Neural cell (in vitro differentiated cells): ENCODE measurements around the gene ARHGAP42. TPM values are rescaled to one million over a fixed set of nuclear protein-coding genes. Genes with fewer than 3 reads are reported as not detected.

Experiments
- H2AFZ ChIP-seq: fragments of 200-600, 300-800 bp; sonication (generic), shearing (Covaris generic); 2 replicates; pipeline ENCODE4 v1.6.0; 2014; ENCODE audit warnings: low read depth, mild to moderate bottlenecking, antibody characterized with exemption, low read length, moderate library complexity
- H3F3A ChIP-seq: fragments of 200-600 bp; shearing (Covaris generic); 2 replicates; pipeline ENCODE4 v1.6.1; 2016; ENCODE audit warnings: mild to moderate bottlenecking, moderate library complexity, mixed read lengths, antibody characterized with exemption, low read length; ENCODE audit not compliant: insufficient read depth, poor library complexity, severe bottlenecking
- H3K27ac ChIP-seq: fragments of 200-600, 300-800 bp; sonication (generic), shearing (Covaris generic); 2 replicates; pipeline ENCODE4 v1.5.1; 2014; ENCODE audit warnings: mild to moderate bottlenecking, low read length, moderate library complexity
- H3K27me3 ChIP-seq: fragments of 300-800, 200-600 bp; sonication (generic), shearing (Covaris generic); 2 replicates; pipeline ENCODE4 v1.6.0; 2014; ENCODE audit warnings: mild to moderate bottlenecking, low read depth, low read length, moderate library complexity; ENCODE audit not compliant: insufficient read depth
- H3K36me3 ChIP-seq: fragments of 300-800, 200-600 bp; sonication (generic), shearing (Covaris generic); 2 replicates; pipeline ENCODE4 v1.5.1; 2014; ENCODE audit warnings: mild to moderate bottlenecking, antibody characterized with exemption, low read length, moderate library complexity; ENCODE audit not compliant: insufficient read depth
- H3K4me2 ChIP-seq: fragments of 300-800, 200-600 bp; sonication (generic), shearing (Covaris generic); 2 replicates; pipeline ENCODE4 v1.6.0; 2014; ENCODE audit warnings: mild to moderate bottlenecking, low read length
- H3K4me3 ChIP-seq: fragments of 300-800, 200-600 bp; sonication (generic), shearing (Covaris generic); 2 replicates; pipeline ENCODE4 v1.5.1; 2014; ENCODE audit warnings: mild to moderate bottlenecking, low read length, moderate library complexity
- H3K79me2 ChIP-seq: fragments of 200-600 bp; shearing (Covaris generic); replicated peaks from 2 replicates; pipeline ENCODE4 v1.6.0; 2014; ENCODE audit warnings: mild to moderate bottlenecking, low read length, moderate library complexity; ENCODE audit not compliant: insufficient read depth
- H3K9ac ChIP-seq: fragments of 300-800, 200-600 bp; sonication (generic), shearing (Covaris generic); 2 replicates; pipeline ENCODE4 v1.6.1; 2016; ENCODE audit warnings: mild to moderate bottlenecking, low read length, mixed read lengths
- H3K9me2 ChIP-seq: fragments of 200-600 bp; shearing (Covaris generic); 2 replicates; pipeline ENCODE4 v1.6.1; 2016; ENCODE audit warnings: mild to moderate bottlenecking, low read length, mixed read lengths; ENCODE audit not compliant: insufficient read depth
- H3K9me3 ChIP-seq: fragments of 200-600, 300-800 bp; sonication (generic), shearing (Covaris generic); 2 replicates; pipeline ENCODE4 v1.6.1; 2016; ENCODE audit warnings: mild to moderate bottlenecking, mixed run types, low read length, moderate library complexity, mixed read lengths
- H4K20me1 ChIP-seq: fragments of 200-600 bp; shearing (Covaris generic); 2 replicates; pipeline ENCODE4 v1.6.1; 2016; ENCODE audit warnings: mild to moderate bottlenecking, mixed run types; ENCODE audit not compliant: insufficient read depth
- CTCF ChIP-seq: fragments of 450-650 bp; IDR thresholded peaks from 2 replicates; pipeline ENCODE4 v1.5.1; 2014; ENCODE audit warnings: antibody characterized with exemption, mild to moderate bottlenecking, moderate library complexity; ENCODE audit not compliant: poor library complexity, severe bottlenecking
- EP300 ChIP-seq: fragments of 450-650 bp; conservative IDR thresholded peaks from 2 replicates; pipeline ENCODE4 v1.6.1; 2014; ENCODE audit warnings: antibody characterized with exemption, mild to moderate bottlenecking, moderate library complexity; ENCODE audit not compliant: poor library complexity, severe bottlenecking
- EZH2 ChIP-seq: fragments of 200-600, 300-800 bp; shearing (Covaris generic), sonication (generic); IDR thresholded peaks from 2 replicates; pipeline ENCODE4 v1.6.1; 2014; ENCODE audit warnings: antibody characterized with exemption, low read length, borderline replicate concordance, mild to moderate bottlenecking; ENCODE audit not compliant: insufficient read depth, poor library complexity, severe bottlenecking
- MXI1 ChIP-seq: fragments of 450-650 bp; conservative IDR thresholded peaks from 2 replicates; pipeline ENCODE4 v1.6.1; 2014; ENCODE audit warnings: antibody characterized with exemption, mild to moderate bottlenecking; ENCODE audit not compliant: poor library complexity, severe bottlenecking
- POLR2AphosphoS5 ChIP-seq: IDR thresholded peaks from 2 replicates; pipeline ENCODE4 v1.6.1; 2012
- RAD21 ChIP-seq: fragments of 450-650 bp; conservative IDR thresholded peaks from 2 replicates; pipeline ENCODE4 v1.6.1; 2014; ENCODE audit warnings: antibody characterized with exemption, mild to moderate bottlenecking, moderate library complexity
- REST ChIP-seq: IDR thresholded peaks from 2 replicates; pipeline ENCODE4 v1.6.1; 2012; ENCODE audit warnings: borderline replicate concordance
- SMC3 ChIP-seq: fragments of 450-650 bp; conservative IDR thresholded peaks from 2 replicates; pipeline ENCODE4 v1.6.1; 2014; ENCODE audit warnings: antibody characterized with exemption, mild to moderate bottlenecking, moderate library complexity; ENCODE audit not compliant: poor library complexity
- TAF1 ChIP-seq: IDR thresholded peaks from 2 replicates; pipeline ENCODE4 v1.6.1; 2012; ENCODE audit warnings: low read depth
- polyA plus RNA-seq: library from polyadenylated mRNA; depleted of rRNA; stranded (reverse); fragments of >200 nt; gene quantifications from 2 replicates; pipeline ENCODE4 v1.2.3, GENCODE V29; 2014

The ARHGAP42 gene
- polyA plus RNA-seq, 1 donor from 2014 or later, result 0.64 TPM

DNA sequence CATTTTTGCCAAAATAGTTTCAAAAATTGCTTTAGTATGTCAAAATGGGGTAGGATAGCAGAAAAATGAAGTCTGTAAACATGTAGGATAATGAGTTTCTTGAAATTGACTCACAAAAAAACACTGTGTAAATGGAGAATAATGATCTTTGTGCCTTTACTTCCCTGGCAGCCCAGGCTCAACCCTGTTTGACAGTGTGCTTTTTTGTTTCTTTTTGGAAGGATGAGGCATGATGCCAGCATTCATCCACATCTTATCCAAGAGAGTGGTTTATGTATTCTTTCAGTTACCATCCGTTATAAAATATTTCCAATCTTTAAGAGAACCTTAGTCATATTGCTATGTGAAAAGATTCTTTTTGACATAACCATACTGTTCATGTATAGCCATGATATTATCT lies 70.6 kb downstream of the ARHGAP42 start:
- Histone ChIP-seq H3K9me2 (no peaks in the 10 kb centered on the region), H4K20me1 (no peaks in the 10 kb centered on the region), H3K4me2 (no peak overlapping the region), H3K36me3 (no peaks in the 10 kb centered on the region), H2AFZ (no peak overlapping the region), H3K4me3 (no peak overlapping the region), H3K27me3 (no peaks in the 10 kb centered on the region), H3K27ac (no peak overlapping the region), H3K9me3 (no peaks in the 10 kb centered on the region), H3F3A (no peaks in the 10 kb centered on the region), H3K9ac (no peak overlapping the region), H3K79me2 (no peaks in the 10 kb centered on the region)
- TF ChIP-seq RAD21, result no peak
- no peak for TF ChIP-seq SMC3
- TF ChIP-seq POLR2AphosphoS5, result no peak
- no peak for TF ChIP-seq EP300
- no peak for TF ChIP-seq EZH2
- TF ChIP-seq CTCF, result no peak
- TF ChIP-seq MXI1, result no peak
- TF ChIP-seq REST, result no peak
- no peak for TF ChIP-seq TAF1

DNA sequence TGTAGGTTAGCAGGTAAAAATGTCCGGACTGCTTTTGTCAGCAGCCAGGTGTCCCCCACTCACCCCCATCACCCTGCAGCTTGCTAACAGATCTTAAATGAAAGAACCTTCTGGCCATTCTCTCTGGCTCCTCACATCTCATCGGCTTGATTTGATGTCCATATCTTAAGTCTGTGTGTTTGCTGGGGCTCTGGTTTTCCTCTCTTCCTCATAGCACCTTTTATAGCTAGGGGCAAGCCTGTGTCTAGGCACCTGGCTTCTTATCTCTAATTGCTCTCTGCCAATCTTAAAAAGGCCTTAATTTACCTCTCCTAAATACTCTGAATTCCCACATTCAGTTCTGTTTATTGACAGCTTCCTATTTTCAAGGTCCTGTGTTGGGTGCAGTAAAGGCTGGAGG lies 72.0 kb downstream of the ARHGAP42 start:
- Histone ChIP-seq H3K9me2 (no peaks in the 10 kb centered on the region), H3K9ac (no peak overlapping the region), H3K4me2 (no peak overlapping the region), H3K36me3 (no peaks in the 10 kb centered on the region), H3K27ac (no peak overlapping the region), H3K27me3 (no peaks in the 10 kb centered on the region), H2AFZ (no peak overlapping the region), H4K20me1 (no peaks in the 10 kb centered on the region), H3F3A (no peaks in the 10 kb centered on the region), H3K79me2 (no peaks in the 10 kb centered on the region), H3K9me3 (no peaks in the 10 kb centered on the region), H3K4me3 (no peak overlapping the region)
- no peak for TF ChIP-seq CTCF
